Large intestine (tissue), 3 donors: ENCODE measurements around the gene PCLAF. TPM values are rescaled to one million over a fixed set of nuclear protein-coding genes. Genes with fewer than 3 reads are reported as not detected.
"Not testable (repeated sequence)": the region's sequence is repeated elsewhere in the genome, so short reads cannot be mapped to it uniquely, and the experiment has no call there.

Experiments used
- DNase-seq, 2 donors: peaks; one replicate each; pipeline versions ENCODE4 v3.0.0 to v3.0.0-alpha.2; 2013
- H3K27ac ChIP-seq: one replicate; pipeline ENCODE4 v1.5.1; 2013; ENCODE audit warnings: low read length
- H3K27me3 ChIP-seq: 2 replicates; pipeline ENCODE4 v1.6.1; 2013; ENCODE audit warnings: low read length; ENCODE audit not compliant: control insufficient read depth, insufficient read depth
- H3K36me3 ChIP-seq: 2 replicates; pipeline ENCODE4 v1.6.1; 2013; ENCODE audit warnings: low read length; ENCODE audit not compliant: control insufficient read depth, insufficient read depth
- H3K4me1 ChIP-seq: one replicate; pipeline ENCODE4 v1.6.1; 2013; ENCODE audit warnings: low read length; ENCODE audit not compliant: control insufficient read depth, insufficient read depth
- H3K4me3 ChIP-seq: one replicate; pipeline ENCODE4 v1.5.1; 2013; ENCODE audit warnings: low read length
- H3K9me3 ChIP-seq: one replicate; pipeline ENCODE4 v1.6.1; 2013; ENCODE audit warnings: mild to moderate bottlenecking, low read depth, low read length, moderate library complexity; ENCODE audit not compliant: control insufficient read depth
- WGBS: methylation state at CpG from one replicate; pipeline ENCODE4 v1.1.5; 2013; ENCODE audit warnings: low lambda C conversion rate; ENCODE audit not compliant: insufficient coverage; 5-methylcytosine and 5-hydroxymethylcytosine counted together
- polyA plus RNA-seq: library from polyadenylated mRNA; unstranded; fragments of 120-200 nt; gene quantifications from one replicate; pipeline ENCODE4 v1.2.1, GENCODE V29; 2013

The PCLAF gene
- polyA plus RNA-seq, 1 donor, result 33.3 TPM

GRCh38 chr15:64373360-64373759 lies 7.9 kb downstream of the PCLAF start:
- Histone ChIP-seq H3K27ac (no peak overlapping the region), H3K9me3 (no peaks in the 10 kb centered on the region), H3K4me1 (no peaks in the 10 kb centered on the region), H3K4me3 (no peak overlapping the region), H3K36me3 (peaks cover 6% of the 10 kb centered on the region), H3K27me3 (no peaks in the 10 kb centered on the region)
- no peak for DNase-seq
- WGBS, result 100% methylated on average over 1 of the region's 8 CpGs

GRCh38 chr15:64371383-64371782 lies 9.9 kb downstream of the PCLAF start:
- H3K27me3 ChIP-seq, H3K4me3 ChIP-seq, H3K4me1 ChIP-seq, H3K36me3 ChIP-seq, DNase-seq, H3K9me3 ChIP-seq, H3K27ac ChIP-seq: not testable (repeated sequence)
- no CpG with 5 or more reads among the region's 8 CpGs for WGBS

- no peak for DNase-seq
- Histone ChIP-seq H3K4me1 (no peaks in the 10 kb centered on the region), H3K27me3 (no peaks in the 10 kb centered on the region), H3K27ac (no peak overlapping the region), H3K36me3 (peaks cover 3% of the 10 kb centered on the region), H3K4me3 (no peak overlapping the region), H3K9me3 (no peaks in the 10 kb centered on the region)
- 40% methylated on average over 1 of the region's 2 CpGs for WGBS
Measured at GRCh38 chr15:64369078-64369607, 12.1 kb downstream of the PCLAF start.

- H3K4me1 ChIP-seq, result peaks cover 3% of the 10 kb centered on the region
- no peak for DNase-seq
- H3K27me3 ChIP-seq, result no peaks in the 10 kb centered on the region
- H3K27ac ChIP-seq, result no peak overlapping the region
- H3K9me3 ChIP-seq, result no peaks in the 10 kb centered on the region
- no peak overlapping the region for H3K4me3 ChIP-seq
- no peaks in the 10 kb centered on the region for H3K36me3 ChIP-seq
- 100% methylated on average over 1 of the region's 4 CpGs for WGBS
Measured at GRCh38 chr15:64361259-64361658, 20.0 kb downstream of the PCLAF start.

- Histone ChIP-seq H3K9me3 (no peaks in the 10 kb centered on the region), H3K4me3 (peak overlapping the region; percentile 92), H3K27ac (peak overlapping the region; percentile 54), H3K36me3 (no peaks in the 10 kb centered on the region), H3K27me3 (no peaks in the 10 kb centered on the region), H3K4me1 (peaks cover 3% of the 10 kb centered on the region)
- 40% methylated on average over 1 of the region's 5 CpGs for WGBS
- no peak for DNase-seq
Measured at GRCh38 chr15:64356710-64357040, 24.6 kb downstream of the PCLAF start.

GRCh38 chr15:64355944-64356709 lies 25.1 kb downstream of the PCLAF start, which contains the start of gene CSNK1G1:
Gene CSNK1G1, minus strand, starts transcription at chr15:64356173. Its CDS starts 55,674 bp downstream, at chr15:64300499.
- H3K27ac ChIP-seq, result peak within 1 kb of the TSS; percentile 75
- DNase-seq, result peak; percentile 96 to 97
- H3K27me3 ChIP-seq, result no peaks in the 10 kb centered on the region
- peaks cover 3% of the 10 kb centered on the region for H3K4me1 ChIP-seq
- no peaks in the 10 kb centered on the region for H3K36me3 ChIP-seq
- no CpG with 5 or more reads among the region's 42 CpGs for WGBS
- no peaks in the 10 kb centered on the region for H3K9me3 ChIP-seq
- H3K4me3 ChIP-seq, result peak within 1 kb of the TSS; percentile 92

- peak in 1 of 2 donors; percentile 39 for DNase-seq
- no CpG with 5 or more reads among the region's 30 CpGs for WGBS
- H3K27me3 ChIP-seq, result no peaks in the 10 kb centered on the region
- H3K9me3 ChIP-seq, result no peaks in the 10 kb centered on the region
- no peaks in the 10 kb centered on the region for H3K36me3 ChIP-seq
- peak overlapping the region; percentile 75 for H3K27ac ChIP-seq
- peak overlapping the region; percentile 92 for H3K4me3 ChIP-seq
- H3K4me1 ChIP-seq, result peaks cover 3% of the 10 kb centered on the region
Measured at GRCh38 chr15:64355348-64355943, 25.8 kb downstream of the PCLAF start.

- Histone ChIP-seq H3K9me3 (no peaks in the 10 kb centered on the region), H3K4me3 (peak overlapping the region; percentile 92), H3K27me3 (no peaks in the 10 kb centered on the region), H3K36me3 (no peaks in the 10 kb centered on the region), H3K27ac (peak overlapping the region; percentile 75), H3K4me1 (peaks cover 3% of the 10 kb centered on the region)
- DNase-seq, result peak in 1 of 2 donors; percentile 5
- no CpG with 5 or more reads among the region's 5 CpGs for WGBS
Measured at GRCh38 chr15:64354688-64355344, 26.4 kb downstream of the PCLAF start.

- Histone ChIP-seq H3K36me3 (peaks cover 3% of the 10 kb centered on the region), H3K4me3 (no peak overlapping the region), H3K4me1 (no peaks in the 10 kb centered on the region), H3K9me3 (no peaks in the 10 kb centered on the region), H3K27ac (no peak overlapping the region), H3K27me3 (no peaks in the 10 kb centered on the region)
- no peak for DNase-seq
- 100% methylated on average over 1 of the region's 7 CpGs for WGBS
Measured at GRCh38 chr15:64351265-64351664, 30.0 kb downstream of the PCLAF start.

- Histone ChIP-seq H3K36me3 (peaks cover 3% of the 10 kb centered on the region), H3K9me3 (no peaks in the 10 kb centered on the region), H3K4me1 (no peaks in the 10 kb centered on the region), H3K27ac (no peak overlapping the region), H3K4me3 (no peak overlapping the region), H3K27me3 (no peaks in the 10 kb centered on the region)
- no peak for DNase-seq
- no CpG with 5 or more reads among the region's 2 CpGs for WGBS
Measured at GRCh38 chr15:64349375-64349774, 31.9 kb downstream of the PCLAF start.
